Left colon (tissue), 2 donors: ENCODE data around the gene SUV39H1. TPM values are rescaled to one million over a fixed set of nuclear protein-coding genes. Genes with fewer than 3 reads are reported as not detected.
"Not testable (repeated sequence)": the region's sequence is repeated elsewhere in the genome, so short reads cannot be mapped to it uniquely, and the experiment has no call there.

Experiments used
- ATAC-seq: fragments of 200-7000 bp; cut with Tn5 transposase; one replicate; pipeline ENCODE4 v1.9.1; 2020; ENCODE audit warnings: mild to moderate bottlenecking, moderate library complexity
- DNase-seq, 2 donors: peaks; one replicate each; pipeline ENCODE4 v3.0.0-alpha.2; 2020
- intact Hi-C, 2 donors: fragments of 100-400 bp; cut with DNase I in 1 of 2; cut with micrococcal nuclease in 1 of 2; formaldehyde crosslinking; loops; one replicate each; pipeline versions ENCODE4 v1.11.2 to v1.14.0; 2022; cut with DNase I, micrococcal nuclease
- total RNA-seq, 2 donors: library from RNA; stranded (reverse); fragmentation: NEBNext Ultra II Directional; extraction: Animal tissue kit (Norgen Biotek cat#: 25700); gene quantifications; one replicate each; pipeline ENCODE4 v1.2.1, GENCODE V29; 2021
- donor health status: DM: no; HTN: no; CAD: no.
- donor health status: DM: yes; HTN: yes; CAD: no.

The SUV39H1 gene
- total RNA-seq, 2 donors from 2014 or later, result 3.1 to 5.0 TPM

- intact Hi-C loops, result no loop called here
- ATAC-seq, result no peak
- no peak for DNase-seq
Observed at GRCh38 chrX:48683411-48683982, 13.0 kb upstream of the SUV39H1 start, which contains the start of gene WAS. TSS of gene WAS (plus strand) at chrX:48683799. CDS start at chrX:48683854, 55 bp downstream.

DNA sequence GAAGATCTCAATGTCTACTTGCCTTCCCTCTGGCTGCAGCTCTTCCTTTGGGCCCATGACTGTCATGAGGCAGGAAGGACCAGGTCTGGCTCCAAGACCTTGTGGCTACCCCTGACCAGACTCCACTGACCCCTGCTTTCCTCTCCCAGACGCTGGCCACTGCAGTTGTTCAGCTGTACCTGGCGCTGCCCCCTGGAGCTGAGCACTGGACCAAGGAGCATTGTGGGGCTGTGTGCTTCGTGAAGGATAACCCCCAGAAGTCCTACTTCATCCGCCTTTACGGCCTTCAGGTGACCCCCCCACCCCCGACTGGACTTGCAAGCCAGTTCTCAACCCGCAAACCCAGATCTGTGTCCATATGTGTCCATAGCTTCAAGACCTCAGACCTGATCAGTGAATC is 12.4 kb upstream of the SUV39H1 start:
- ATAC-seq (no peak), DNase-seq (no peak)
- intact Hi-C loops, result no loop called here

GRCh38 chrX:48685416-48685815 is 11.1 kb upstream of the SUV39H1 start:
- intact Hi-C loops, result no loop called here
- DNase-seq, result no peak
- no peak for ATAC-seq

- intact Hi-C loops, result no loop called here
- DNase-seq (no peak), ATAC-seq (no peak)
Observed at GRCh38 chrX:48688531-48689150, 7.9 kb upstream of the SUV39H1 start.

DNA sequence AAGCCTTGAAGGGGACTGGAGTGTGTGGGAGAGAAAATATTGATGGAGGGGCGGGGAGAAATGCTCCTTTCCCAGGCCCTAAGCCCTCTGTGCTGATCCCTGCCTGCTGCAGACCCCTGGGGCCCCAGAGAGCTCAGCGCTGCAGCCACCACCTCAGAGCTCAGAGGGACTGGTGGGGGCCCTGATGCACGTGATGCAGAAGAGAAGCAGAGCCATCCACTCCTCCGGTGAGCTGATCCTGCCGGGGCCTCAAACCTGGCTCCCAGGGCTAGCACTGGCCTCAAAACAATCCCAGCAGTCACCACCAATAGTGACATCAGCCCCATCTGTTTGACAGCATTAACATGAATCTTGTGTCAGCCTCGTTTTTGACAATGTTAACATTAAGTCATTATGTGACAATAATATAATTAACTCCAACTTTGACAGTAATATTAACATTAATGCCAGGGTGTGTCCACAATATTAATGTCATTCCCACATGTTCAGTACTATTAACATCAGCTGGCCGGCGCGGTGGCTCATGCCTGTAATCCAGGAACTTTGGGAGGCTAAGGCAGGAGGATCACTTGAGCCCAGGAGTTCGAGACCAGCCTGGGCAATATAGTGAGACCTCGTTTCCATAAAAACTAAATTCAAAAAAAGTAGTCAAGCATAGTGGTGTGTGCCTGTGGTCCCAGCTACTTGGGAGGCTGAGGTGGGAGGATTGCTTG is 7.2 kb upstream of the SUV39H1 start:
- no peak for DNase-seq
- intact Hi-C loops, result no loop called here
- no peak for ATAC-seq

GRCh38 chrX:48691746-48692145 is 4.8 kb upstream of the SUV39H1 start:
- DNase-seq, intact Hi-C loops, ATAC-seq: not testable (repeated sequence)

DNA sequence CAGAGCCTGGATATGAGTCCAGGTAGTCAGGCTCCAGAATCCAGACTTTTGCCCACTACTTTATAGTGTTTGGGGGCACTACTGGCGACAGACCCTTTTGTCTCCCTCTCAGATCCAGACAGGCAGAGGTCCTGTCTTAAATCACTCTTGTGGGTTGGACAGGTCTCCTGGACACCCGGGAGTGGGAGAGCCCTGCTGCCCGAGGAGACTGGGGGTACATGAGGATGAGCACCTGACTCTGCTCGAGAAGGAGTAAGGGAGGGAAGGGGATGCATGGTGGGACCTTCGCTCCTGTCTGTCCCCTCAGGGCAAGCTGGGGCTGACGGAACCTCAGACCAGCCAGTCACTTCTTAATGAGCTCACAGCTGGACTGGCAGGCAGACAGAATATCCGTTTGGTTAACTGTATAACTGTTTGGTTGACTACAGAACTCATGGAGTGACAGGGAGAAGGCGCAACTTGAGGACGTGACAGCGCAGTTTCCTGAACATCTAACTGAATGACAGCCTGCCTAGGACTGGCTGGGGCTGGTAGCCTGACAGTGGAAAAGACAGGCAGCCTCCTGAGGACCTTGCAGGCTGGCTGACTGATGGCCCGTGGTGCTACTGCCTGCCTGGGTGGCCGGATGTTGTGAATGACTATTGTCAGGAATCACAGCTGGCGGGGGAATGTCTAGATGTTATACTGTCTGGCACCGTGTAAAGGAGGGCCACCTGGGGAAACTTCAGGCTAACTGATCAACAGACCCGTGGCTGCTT is 1.6 kb upstream of the SUV39H1 start:
- intact Hi-C loops, result no loop called here
- ATAC-seq (no peak), DNase-seq (no peak)

GRCh38 chrX:48695534-48695896 is 1.0 kb upstream of the SUV39H1 start:
- intact Hi-C loops, result no loop called here
- DNase-seq (no peak), ATAC-seq (peak; percentile 3)

- DNase-seq, result no peak
- intact Hi-C loops, result no loop called here
- ATAC-seq, result peak; percentile 10
Observed at GRCh38 chrX:48695925-48696300, 621 bp upstream of the SUV39H1 start.

DNA sequence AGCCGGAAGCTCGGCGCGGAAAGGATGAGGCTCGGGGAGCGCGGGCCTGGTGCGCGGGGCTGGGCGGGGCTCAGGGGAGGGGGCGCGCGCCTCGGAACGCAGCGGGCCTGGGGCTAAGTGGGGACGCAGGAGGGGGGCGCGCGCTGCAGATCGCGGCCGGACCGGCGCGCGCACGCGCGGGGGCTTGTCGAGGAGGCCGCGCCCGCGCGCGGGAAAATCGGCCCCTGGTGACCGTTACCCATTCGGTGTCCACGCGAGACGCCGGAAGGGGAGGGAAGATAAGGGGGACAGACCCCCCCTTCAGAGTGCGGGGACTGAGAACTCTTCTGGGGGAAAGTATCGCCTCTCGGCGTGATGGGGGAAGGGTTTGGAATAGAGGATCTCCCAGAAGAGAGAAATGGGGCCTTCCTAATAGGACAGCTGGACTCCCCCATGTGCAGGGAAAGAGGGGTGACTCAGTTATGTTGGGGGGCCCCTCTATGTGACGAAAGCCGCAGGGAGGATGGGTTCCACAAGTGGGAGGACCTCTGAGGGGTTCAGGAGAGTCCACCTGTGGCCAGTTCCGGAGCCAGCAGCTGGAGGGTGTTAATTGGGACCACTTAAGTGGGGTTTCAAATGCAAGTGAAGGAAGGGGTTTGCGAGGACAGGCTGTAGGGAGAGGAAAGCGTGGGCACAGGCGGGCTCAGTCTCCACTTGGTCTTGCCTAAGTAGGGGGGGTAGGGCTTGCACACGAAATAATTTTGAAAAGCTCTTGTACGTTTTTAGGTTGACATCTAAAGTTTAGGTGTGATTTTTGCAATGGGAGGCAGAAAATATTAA is 584 bp downstream of the SUV39H1 start:
- peak; percentile 31 to 37 for DNase-seq
- intact Hi-C loops, result no loop called here

GRCh38 chrX:48698306-48698705 is 1.8 kb downstream of the SUV39H1 start:
- DNase-seq (no peak), ATAC-seq (no peak)
- intact Hi-C loops, result no loop called here

More for the DNA sequence above, 584 bp downstream of the SUV39H1 start:
- ATAC-seq, result no peak

DNA sequence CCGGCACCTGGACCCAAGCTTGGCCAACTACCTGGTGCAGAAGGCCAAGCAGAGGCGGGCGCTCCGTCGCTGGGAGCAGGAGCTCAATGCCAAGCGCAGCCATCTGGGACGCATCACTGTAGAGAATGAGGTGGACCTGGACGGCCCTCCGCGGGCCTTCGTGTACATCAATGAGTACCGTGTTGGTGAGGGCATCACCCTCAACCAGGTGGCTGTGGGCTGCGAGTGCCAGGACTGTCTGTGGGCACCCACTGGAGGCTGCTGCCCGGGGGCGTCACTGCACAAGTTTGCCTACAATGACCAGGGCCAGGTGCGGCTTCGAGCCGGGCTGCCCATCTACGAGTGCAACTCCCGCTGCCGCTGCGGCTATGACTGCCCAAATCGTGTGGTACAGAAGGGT is 3.7 kb downstream of the SUV39H1 start:
- ATAC-seq (no peak), DNase-seq (no peak)
- intact Hi-C loops, result no loop called here

- intact Hi-C loops, result no loop called here
- ATAC-seq, result no peak
- DNase-seq, result no peak
Observed at GRCh38 chrX:48700951-48701653, 4.6 kb downstream of the SUV39H1 start.

GRCh38 chrX:48702032-48702431 is 5.5 kb downstream of the SUV39H1 start:
- ATAC-seq (no peak), DNase-seq (no peak)
- intact Hi-C loops, result no loop called here

- ATAC-seq (no peak), DNase-seq (no peak)
- intact Hi-C loops, result no loop called here
Observed at GRCh38 chrX:48702716-48703115, 6.2 kb downstream of the SUV39H1 start.

DNA sequence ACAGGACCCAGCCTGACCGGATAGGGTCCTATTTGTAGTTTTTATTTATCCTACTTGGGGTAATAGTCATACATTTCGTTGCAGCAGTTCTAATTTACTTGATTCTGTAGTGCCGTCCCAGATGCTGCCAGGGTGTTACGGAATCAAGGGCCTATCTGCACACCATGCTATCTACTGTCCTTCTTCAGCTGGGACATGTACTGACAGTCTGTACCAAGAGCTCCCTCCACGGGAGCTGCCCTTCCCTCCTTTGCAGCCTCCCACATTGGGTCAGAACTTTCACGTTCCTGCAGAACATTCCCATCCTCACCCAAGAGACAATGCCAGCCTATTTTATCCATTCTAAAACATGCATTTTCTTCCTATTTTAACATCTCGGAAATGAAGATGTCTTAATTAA is 6.7 kb downstream of the SUV39H1 start:
- DNase-seq, result no peak
- intact Hi-C loops, result no loop called here
- ATAC-seq, result no peak

GRCh38 chrX:48703642-48704481 is 7.3 kb downstream of the SUV39H1 start:
- ATAC-seq (peak; percentile 83), DNase-seq (no peak)
- intact Hi-C loops, result no loop called here
